ENCODE data around the gene SCAMP4.

The SCAMP4 gene

GRCh38 chr19:1967087-1967608 lies 61.9 kb downstream of the SCAMP4 start:
- H3K4me3 ChIP-seq (ENCODE audit: low read depth, low read length) = no peak overlapping the region
- in situ Hi-C loops (cut with HindIII; ENCODE audit: low pct_ligation_motif_present, low sequenced_read_pairs) = no loop called here
- H3K36me3 ChIP-seq (replicated peaks) = peaks cover 2% of the 10 kb centered on the region
- H3K27me3 ChIP-seq (replicated peaks) = no peaks in the 10 kb centered on the region
- TF ChIP-seq CTCF (IDR thresholded peaks at IDR 0.05; ENCODE audit: low read depth, low read length, missing control alignments) = no peak
- no peak overlapping the region for H3K27ac ChIP-seq
- DNase-seq = no peak

- H3K27me3 ChIP-seq (replicated peaks) = no peaks in the 10 kb centered on the region
- in situ Hi-C loops (cut with HindIII; ENCODE audit: low pct_ligation_motif_present, low sequenced_read_pairs) = no loop called here
- TF ChIP-seq CTCF (IDR thresholded peaks at IDR 0.05; ENCODE audit: low read depth, low read length, missing control alignments) = no peak
- DNase-seq = no peak
- H3K36me3 ChIP-seq (replicated peaks) = no peaks in the 10 kb centered on the region
- no peak overlapping the region for H3K27ac ChIP-seq
- no peak overlapping the region for H3K4me3 ChIP-seq (ENCODE audit: low read depth, low read length)
These were observed 63.3 kb downstream of the SCAMP4 start for GRCh38 chr19:1968279-1969175.

GRCh38 chr19:1969176-1970002 lies 64.2 kb downstream of the SCAMP4 start:
- no peak for DNase-seq
- H3K4me3 ChIP-seq (ENCODE audit: low read depth, low read length) = no peak overlapping the region
- no peak for TF ChIP-seq CTCF (IDR thresholded peaks at IDR 0.05; ENCODE audit: low read depth, low read length, missing control alignments)
- H3K27ac ChIP-seq = no peak overlapping the region
- H3K27me3 ChIP-seq (replicated peaks) = no peaks in the 10 kb centered on the region
- no peaks in the 10 kb centered on the region for H3K36me3 ChIP-seq (replicated peaks)
- in situ Hi-C loops (cut with HindIII; ENCODE audit: low pct_ligation_motif_present, low sequenced_read_pairs) = no loop called here

- H3K4me3 ChIP-seq (ENCODE audit: low read depth, low read length) = no peak overlapping the region
- in situ Hi-C loops (cut with HindIII; ENCODE audit: low pct_ligation_motif_present, low sequenced_read_pairs) = no loop called here
- peaks cover 4% of the 10 kb centered on the region for H3K36me3 ChIP-seq (replicated peaks)
- TF ChIP-seq CTCF (IDR thresholded peaks at IDR 0.05; ENCODE audit: low read depth, low read length, missing control alignments) = no peak
- no peaks in the 10 kb centered on the region for H3K27me3 ChIP-seq (replicated peaks)
- no peak overlapping the region for H3K27ac ChIP-seq
- DNase-seq = no peak
These were observed 65.0 kb downstream of the SCAMP4 start for GRCh38 chr19:1970003-1970805.

GRCh38 chr19:1970806-1971502 lies 65.8 kb downstream of the SCAMP4 start:
- no peaks in the 10 kb centered on the region for H3K27me3 ChIP-seq (replicated peaks)
- TF ChIP-seq CTCF (IDR thresholded peaks at IDR 0.05; ENCODE audit: low read depth, low read length, missing control alignments) = no peak
- peaks cover 7% of the 10 kb centered on the region for H3K36me3 ChIP-seq (replicated peaks)
- H3K4me3 ChIP-seq (ENCODE audit: low read depth, low read length) = no peak overlapping the region
- DNase-seq = no peak
- H3K27ac ChIP-seq = no peak overlapping the region
- in situ Hi-C loops (cut with HindIII; ENCODE audit: low pct_ligation_motif_present, low sequenced_read_pairs) = no loop called here

All from brain microvascular endothelial cell (primary cell).